GM21619 (cell line): Measurements from ENCODE around the gene GNAQ.
"Not testable (repeated sequence)": the region's sequence is repeated elsewhere in the genome, so short reads cannot be mapped to it uniquely, and the experiment has no call there.

Experiments used
- ATAC-seq: cut with Tn5 transposase; IDR thresholded peaks from one replicate; pipeline ENCODE4 v1.9.1; 2021; ENCODE audit not compliant: unreplicated experiment

GNAQ gene

GRCh38 chr9:77793849-77794248 lies 237.8 kb downstream of the GNAQ start:
- no peak for ATAC-seq

GRCh38 chr9:77789891-77790290 lies 241.7 kb downstream of the GNAQ start:
- ATAC-seq: no peak

- ATAC-seq: no peak
Observed at GRCh38 chr9:77785341-77785740, 246.3 kb downstream of the GNAQ start.

GRCh38 chr9:77783518-77783917 lies 248.1 kb downstream of the GNAQ start:
- ATAC-seq: no peak

- ATAC-seq: no peak
Observed at GRCh38 chr9:77779010-77779409, 252.6 kb downstream of the GNAQ start.

GRCh38 chr9:77773381-77773780 lies 258.2 kb downstream of the GNAQ start:
- ATAC-seq: no peak

- ATAC-seq: no peak
Observed at GRCh38 chr9:77772646-77773045, 259.0 kb downstream of the GNAQ start.

- ATAC-seq: no peak
Observed at GRCh38 chr9:77771171-77771570, 260.4 kb downstream of the GNAQ start.

GRCh38 chr9:77770340-77770739 lies 261.3 kb downstream of the GNAQ start:
- ATAC-seq: no peak

GRCh38 chr9:77769246-77769645 lies 262.4 kb downstream of the GNAQ start:
- ATAC-seq: no peak

- ATAC-seq: no peak
Observed at GRCh38 chr9:77766587-77766986, 265.0 kb downstream of the GNAQ start.

- no peak for ATAC-seq
Observed at GRCh38 chr9:77765781-77766259, 265.8 kb downstream of the GNAQ start.

- no peak for ATAC-seq
Observed at GRCh38 chr9:77764894-77765780, 266.5 kb downstream of the GNAQ start.

- ATAC-seq: no peak
Observed at GRCh38 chr9:77763566-77763965, 268.0 kb downstream of the GNAQ start.

GRCh38 chr9:77760919-77761318 lies 270.7 kb downstream of the GNAQ start:
- not testable (repeated sequence) for ATAC-seq

GRCh38 chr9:77759391-77759790 lies 272.2 kb downstream of the GNAQ start:
- ATAC-seq: no peak

- ATAC-seq: no peak
Observed at GRCh38 chr9:77756449-77756848, 275.2 kb downstream of the GNAQ start.

- ATAC-seq: no peak
Observed at GRCh38 chr9:77753180-77753579, 278.4 kb downstream of the GNAQ start.

- no peak for ATAC-seq
Observed at GRCh38 chr9:77752554-77752953, 279.1 kb downstream of the GNAQ start.

- no peak for ATAC-seq
Observed at GRCh38 chr9:77751341-77752091, 280.1 kb downstream of the GNAQ start.

- ATAC-seq: no peak
Observed at GRCh38 chr9:77750981-77751340, 280.6 kb downstream of the GNAQ start.

GRCh38 chr9:77750284-77750683 lies 281.3 kb downstream of the GNAQ start:
- ATAC-seq: no peak
